BE2C (cell line): ENCODE measurements around the gene ORM1.

Source experiments
- DNase-seq: peaks from one replicate; pipeline ENCODE4 v3.0.0-alpha.2; 2020
- H3K27me3 ChIP-seq: fragments of 250-450 bp; sonication (Bioruptor Pico); 2 replicates; pipeline ENCODE4 v1.5.1; 2020; ENCODE audit warnings: mild to moderate bottlenecking
- H3K36me3 ChIP-seq: fragments of 250-450 bp; sonication (Bioruptor Pico); 2 replicates; pipeline ENCODE4 v1.5.1; 2020; ENCODE audit warnings: mild to moderate bottlenecking
- H3K4me1 ChIP-seq: fragments of 250-450 bp; sonication (Bioruptor Pico); 2 replicates; pipeline ENCODE4 v1.5.1; 2020
- H3K4me3 ChIP-seq: 2 replicates; pipeline ENCODE4 v1.5.1; 2011; ENCODE audit warnings: low read depth, low read length
- H3K9me3 ChIP-seq: fragments of 250-450 bp; sonication (Bioruptor Pico); 2 replicates; pipeline ENCODE4 v1.5.1; 2020
- CTCF ChIP-seq: IDR thresholded peaks from 2 replicates; pipeline ENCODE4 v1.5.1; 2012; ENCODE audit warnings: mild to moderate bottlenecking, low read depth, low read length

Gene ORM1

GRCh38 chr9:114366334-114367128 is 43.6 kb downstream of the ORM1 start:
- Histone ChIP-seq H3K4me1 (peaks cover under 1% of the 10 kb centered on the region), H3K9me3 (no peaks in the 10 kb centered on the region), H3K4me3 (no peak overlapping the region), H3K27me3 (no peaks in the 10 kb centered on the region), H3K36me3 (no peaks in the 10 kb centered on the region)
- DNase-seq, result no peak
- no peak for TF ChIP-seq CTCF

- DNase-seq, result no peak
- Histone ChIP-seq H3K9me3 (no peaks in the 10 kb centered on the region), H3K27me3 (no peaks in the 10 kb centered on the region), H3K36me3 (no peaks in the 10 kb centered on the region), H3K4me3 (no peak overlapping the region), H3K4me1 (peaks cover 6% of the 10 kb centered on the region)
- no peak for TF ChIP-seq CTCF
These were observed 44.5 kb downstream of the ORM1 start for GRCh38 chr9:114367366-114367765.

GRCh38 chr9:114367772-114368569 is 45.1 kb downstream of the ORM1 start:
- Histone ChIP-seq H3K4me3 (no peak overlapping the region), H3K4me1 (peaks cover 9% of the 10 kb centered on the region)

GRCh38 chr9:114369216-114370130 is 46.6 kb downstream of the ORM1 start:
- TF ChIP-seq CTCF, result no peak
- Histone ChIP-seq H3K4me3 (no peak overlapping the region), H3K9me3 (no peaks in the 10 kb centered on the region), H3K27me3 (no peaks in the 10 kb centered on the region), H3K4me1 (peaks cover 9% of the 10 kb centered on the region), H3K36me3 (no peaks in the 10 kb centered on the region)
- no peak for DNase-seq

More at GRCh38 chr9:114367772-114368569, 45.1 kb downstream of the ORM1 start:
- DNase-seq, result no peak
- no peak for TF ChIP-seq CTCF
- no peaks in the 10 kb centered on the region for H3K9me3 ChIP-seq
- no peaks in the 10 kb centered on the region for H3K36me3 ChIP-seq
- no peaks in the 10 kb centered on the region for H3K27me3 ChIP-seq

GRCh38 chr9:114370251-114370967 is 47.5 kb downstream of the ORM1 start:
- no peaks in the 10 kb centered on the region for H3K36me3 ChIP-seq
- no peaks in the 10 kb centered on the region for H3K9me3 ChIP-seq
- no peak for DNase-seq
- no peak overlapping the region for H3K4me3 ChIP-seq
- TF ChIP-seq CTCF, result no peak
- H3K27me3 ChIP-seq, result no peaks in the 10 kb centered on the region
- H3K4me1 ChIP-seq, result peaks cover 9% of the 10 kb centered on the region
